Activated T-cell treated with anti-CD3 and anti-CD28 coated beads for 4 hours (primary cell): ENCODE results near the gene IGFLR1.
"Not testable (repeated sequence)": the region's sequence is repeated elsewhere in the genome, so short reads cannot be mapped to it uniquely, and the experiment has no call there.

Experiments used
- DNase-seq: peaks from one replicate; pipeline ENCODE4 v3.0.0-alpha.2; 2020

Gene IGFLR1

GRCh38 chr19:35704218-35704617, 38.0 kb downstream of the IGFLR1 start, which contains the start of gene ZBTB32:
TSS of gene ZBTB32 (plus strand) at chr19:35704558. CDS start at chr19:35714627, 10,069 bp downstream.
- no peak for DNase-seq

- DNase-seq, result no peak
Measured at GRCh38 chr19:35703343-35703742, 38.9 kb downstream of the IGFLR1 start.

GRCh38 chr19:35702223-35703012, 39.8 kb downstream of the IGFLR1 start:
- DNase-seq, result peak; percentile 87

GRCh38 chr19:35696835-35697234, 45.4 kb downstream of the IGFLR1 start:
- DNase-seq, result no peak

- DNase-seq, result no peak
Measured at GRCh38 chr19:35695895-35696422, 46.3 kb downstream of the IGFLR1 start.

- DNase-seq, result peak; percentile 90
Measured at GRCh38 chr19:35693835-35694599, 48.2 kb downstream of the IGFLR1 start.

- no peak for DNase-seq
Measured at GRCh38 chr19:35693422-35693821, 48.8 kb downstream of the IGFLR1 start.

- no peak for DNase-seq
Measured at GRCh38 chr19:35692010-35692409, 50.2 kb downstream of the IGFLR1 start.

- not testable (repeated sequence) for DNase-seq
Measured at GRCh38 chr19:35691106-35691505, 51.1 kb downstream of the IGFLR1 start.

GRCh38 chr19:35689836-35690235, 52.4 kb downstream of the IGFLR1 start:
- DNase-seq, result no peak
